ENCODE data around the gene ARID5B. TPM values are rescaled to one million over a fixed set of nuclear protein-coding genes. Genes with fewer than 3 reads are reported as not detected.

The ARID5B gene
- total RNA-seq, 1 donor from 2014 or later, result 13.7 TPM

DNA sequence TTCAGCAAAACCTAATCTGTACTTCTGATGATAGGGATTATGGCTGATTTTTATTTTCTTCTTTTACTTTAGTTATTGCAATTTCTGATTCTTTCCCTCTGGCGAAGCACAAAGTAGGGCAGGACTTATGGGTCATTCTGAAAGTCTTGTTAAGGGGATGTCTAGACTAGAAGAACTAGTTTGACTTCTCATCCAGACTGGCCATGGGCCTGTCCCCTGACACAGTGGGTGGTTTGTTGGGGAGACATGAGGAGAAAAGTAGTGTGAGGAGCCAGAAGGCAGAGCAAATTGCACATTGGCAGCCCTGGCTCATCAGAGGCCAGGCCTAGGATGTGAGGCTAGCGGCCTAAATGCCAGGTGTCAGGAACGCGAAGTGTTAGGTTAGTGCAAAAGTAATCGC, 214.3 kb downstream of the ARID5B start:
- Histone ChIP-seq H3K4me1 (peaks cover 4% of the 10 kb centered on the region), H3K27ac (replicated peaks) (no peak overlapping the region), H3K27me3 (ENCODE audit: low read depth) (no peaks in the 10 kb centered on the region), H3K36me3 (no peaks in the 10 kb centered on the region), H3K4me3 (no peak overlapping the region), H3K9me3 (replicated peaks) (no peaks in the 10 kb centered on the region)
- DNase-seq, result no peak
- TF ChIP-seq, protein P1, sequence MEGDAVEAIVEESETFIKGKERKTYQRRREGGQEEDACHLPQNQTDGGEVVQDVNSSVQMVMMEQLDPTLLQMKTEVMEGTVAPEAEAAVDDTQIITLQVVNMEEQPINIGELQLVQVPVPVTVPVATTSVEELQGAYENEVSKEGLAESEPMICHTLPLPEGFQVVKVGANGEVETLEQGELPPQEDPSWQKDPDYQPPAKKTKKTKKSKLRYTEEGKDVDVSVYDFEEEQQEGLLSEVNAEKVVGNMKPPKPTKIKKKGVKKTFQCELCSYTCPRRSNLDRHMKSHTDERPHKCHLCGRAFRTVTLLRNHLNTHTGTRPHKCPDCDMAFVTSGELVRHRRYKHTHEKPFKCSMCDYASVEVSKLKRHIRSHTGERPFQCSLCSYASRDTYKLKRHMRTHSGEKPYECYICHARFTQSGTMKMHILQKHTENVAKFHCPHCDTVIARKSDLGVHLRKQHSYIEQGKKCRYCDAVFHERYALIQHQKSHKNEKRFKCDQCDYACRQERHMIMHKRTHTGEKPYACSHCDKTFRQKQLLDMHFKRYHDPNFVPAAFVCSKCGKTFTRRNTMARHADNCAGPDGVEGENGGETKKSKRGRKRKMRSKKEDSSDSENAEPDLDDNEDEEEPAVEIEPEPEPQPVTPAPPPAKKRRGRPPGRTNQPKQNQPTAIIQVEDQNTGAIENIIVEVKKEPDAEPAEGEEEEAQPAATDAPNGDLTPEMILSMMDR (IDR thresholded peaks at IDR 0.05; ENCODE audit: borderline replicate concordance), result no peak
- intact Hi-C loops (cut with micrococcal nuclease), result no loop called here

DNA sequence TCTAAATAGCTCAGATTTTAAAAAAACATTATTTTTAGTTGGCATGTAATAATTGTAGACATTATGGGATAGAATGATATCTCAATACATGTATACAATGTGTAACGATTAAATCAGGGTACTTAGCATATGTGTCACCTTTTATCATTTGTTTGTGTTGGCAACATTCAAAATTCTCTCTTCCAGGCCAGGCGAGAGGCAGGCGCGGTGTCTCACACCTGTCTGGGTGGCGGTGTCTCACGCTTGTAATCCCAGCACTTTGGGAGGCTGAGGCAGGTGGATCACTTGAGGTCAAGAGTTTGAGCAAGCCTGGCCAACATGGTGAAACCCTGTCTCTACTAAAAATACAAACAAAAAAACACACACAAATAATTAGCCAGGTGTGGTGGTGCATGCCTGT, 215.4 kb downstream of the ARID5B start:
- Histone ChIP-seq H3K27ac (replicated peaks) (no peak overlapping the region), H3K36me3 (no peaks in the 10 kb centered on the region), H3K4me1 (peaks cover 4% of the 10 kb centered on the region), H3K27me3 (ENCODE audit: low read depth) (no peaks in the 10 kb centered on the region), H3K9me3 (replicated peaks) (peaks cover under 1% of the 10 kb centered on the region), H3K4me3 (no peak overlapping the region)
- intact Hi-C loops (cut with micrococcal nuclease), result no loop called here
- TF ChIP-seq, protein P1 (IDR thresholded peaks at IDR 0.05; ENCODE audit: borderline replicate concordance), result no peak
- DNase-seq, result no peak

DNA sequence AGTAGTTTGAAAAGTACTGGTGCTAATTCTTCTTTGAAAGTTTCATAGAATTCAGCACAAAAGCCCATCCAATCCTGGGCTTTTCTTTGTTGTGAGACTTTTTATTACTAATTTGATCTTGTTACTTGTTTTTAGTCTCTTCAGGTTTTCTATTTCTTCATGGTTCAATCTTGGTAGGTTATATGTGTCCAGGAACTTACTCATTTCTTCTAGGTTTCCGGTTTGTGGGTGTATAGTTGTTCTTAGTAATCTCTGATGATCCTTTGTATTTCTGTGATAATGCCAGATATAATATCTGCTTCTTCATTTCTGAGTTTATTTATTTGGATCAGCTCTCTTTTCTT, 219.7 kb downstream of the ARID5B start:
- intact Hi-C loops (cut with micrococcal nuclease), result no loop called here
- Histone ChIP-seq H3K9me3 (replicated peaks) (peaks cover 24% of the 10 kb centered on the region), H3K4me1 (no peaks in the 10 kb centered on the region), H3K4me3 (no peak overlapping the region), H3K27me3 (ENCODE audit: low read depth) (no peaks in the 10 kb centered on the region), H3K27ac (replicated peaks) (no peak overlapping the region), H3K36me3 (no peaks in the 10 kb centered on the region)
- TF ChIP-seq, protein P1 (IDR thresholded peaks at IDR 0.05; ENCODE audit: borderline replicate concordance), result no peak
- DNase-seq, result no peak

DNA sequence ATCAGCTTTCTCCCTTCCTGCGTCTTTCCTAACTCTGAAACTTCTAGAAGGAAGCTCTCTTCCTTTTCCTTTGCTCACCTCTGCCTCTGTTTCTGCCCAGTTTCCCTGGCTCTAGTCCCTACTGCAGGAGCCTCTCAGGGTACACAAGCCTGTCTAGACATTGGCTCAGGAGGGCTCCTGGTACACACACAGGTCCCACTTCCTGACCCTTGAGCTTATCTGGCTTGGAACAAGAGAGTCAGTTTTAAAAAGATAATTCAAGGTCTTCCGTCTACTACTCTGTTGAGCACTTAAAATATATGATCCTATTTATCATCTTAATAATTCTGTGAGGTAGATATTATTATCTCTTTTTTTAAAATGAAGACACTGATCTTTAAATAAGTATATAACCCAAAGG, 226.5 kb downstream of the ARID5B start:
- Histone ChIP-seq H3K4me1 (peaks cover 10% of the 10 kb centered on the region), H3K36me3 (no peaks in the 10 kb centered on the region)
- intact Hi-C loops (cut with micrococcal nuclease), result no loop called here

DNA sequence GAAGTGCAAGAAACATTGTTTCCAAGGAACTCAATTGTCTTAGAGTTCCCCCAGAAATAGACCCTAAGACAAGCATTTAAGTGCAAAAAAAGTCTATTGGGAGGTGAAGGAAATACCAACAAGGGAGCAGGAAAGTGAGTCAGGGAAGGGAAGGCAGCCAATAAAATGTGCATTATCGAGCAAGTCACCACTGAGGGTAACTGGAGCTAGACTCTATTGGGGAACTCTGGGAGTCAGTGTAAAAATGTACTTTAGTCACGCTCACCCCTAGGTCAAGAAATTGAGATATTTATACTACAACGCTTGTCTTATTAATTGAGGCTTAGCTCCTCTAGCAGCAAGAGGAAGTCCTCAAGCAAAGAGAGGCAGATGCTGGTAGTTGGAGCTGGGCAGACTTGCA, 229.4 kb downstream of the ARID5B start:
- H3K9me3 ChIP-seq (replicated peaks), result peaks cover 20% of the 10 kb centered on the region
- H3K36me3 ChIP-seq, result no peaks in the 10 kb centered on the region
- intact Hi-C loops (cut with micrococcal nuclease), result no loop called here
- no peak overlapping the region for H3K4me3 ChIP-seq
- no peak for DNase-seq
- TF ChIP-seq, protein P1 (IDR thresholded peaks at IDR 0.05; ENCODE audit: borderline replicate concordance), result no peak
- peak overlapping the region; percentile 83 for H3K27ac ChIP-seq (replicated peaks)
- peaks cover 10% of the 10 kb centered on the region for H3K4me1 ChIP-seq
- no peaks in the 10 kb centered on the region for H3K27me3 ChIP-seq (ENCODE audit: low read depth)

More for the DNA sequence above, 226.5 kb downstream of the ARID5B start:
- Histone ChIP-seq H3K27ac (replicated peaks) (no peak overlapping the region), H3K4me3 (no peak overlapping the region), H3K27me3 (ENCODE audit: low read depth) (no peaks in the 10 kb centered on the region), H3K9me3 (replicated peaks) (peaks cover 33% of the 10 kb centered on the region)
- TF ChIP-seq, protein P1 (IDR thresholded peaks at IDR 0.05; ENCODE audit: borderline replicate concordance), result no peak
- DNase-seq, result no peak

DNA sequence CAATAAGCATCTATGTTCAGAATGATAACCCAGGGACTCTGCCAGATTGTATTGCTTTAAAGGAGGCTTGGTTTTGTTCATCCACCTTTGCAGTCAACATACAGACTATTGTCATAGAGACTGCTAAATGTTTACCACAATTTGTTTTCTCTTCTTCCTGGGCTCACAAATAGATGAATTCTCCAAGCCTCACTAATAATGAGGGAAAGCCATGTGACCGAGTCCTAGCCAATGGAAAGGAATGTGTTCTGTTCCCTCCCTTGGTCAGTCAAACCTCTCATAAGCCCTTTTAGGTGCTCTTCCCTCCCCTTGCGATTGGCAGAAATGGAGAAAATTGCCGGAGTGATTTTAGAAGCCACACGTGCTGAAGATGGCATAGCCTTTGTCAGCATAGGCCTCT, 230.2 kb downstream of the ARID5B start:
- Histone ChIP-seq H3K4me1 (peaks cover 10% of the 10 kb centered on the region), H3K27me3 (ENCODE audit: low read depth) (no peaks in the 10 kb centered on the region), H3K9me3 (replicated peaks) (peaks cover 20% of the 10 kb centered on the region), H3K27ac (replicated peaks) (peak overlapping the region; percentile 83), H3K4me3 (no peak overlapping the region), H3K36me3 (no peaks in the 10 kb centered on the region)
- intact Hi-C loops (cut with micrococcal nuclease), result no loop called here
- TF ChIP-seq, protein P1 (IDR thresholded peaks at IDR 0.05; ENCODE audit: borderline replicate concordance), result no peak
- no peak for DNase-seq

Measured in left ventricle myocardium inferior (tissue), 1 donor.